SK-N-SH treated with all-trans-retinoic acid at 6 μM for 48 hours (cell line): ENCODE data around the gene PTBP2.

Experiments used
- BACH2 ChIP-seq: fragments of 250-450 bp; sonication (Bioruptor Pico); IDR thresholded peaks from 2 replicates; pipeline ENCODE4 v1.9.0; 2021; ENCODE audit warnings: mild to moderate bottlenecking, borderline replicate concordance
- CSDC2 ChIP-seq: fragments of 250-450 bp; sonication (Bioruptor Pico); IDR thresholded peaks from 2 replicates; pipeline ENCODE4 v1.5.0; 2020; ENCODE audit warnings: mild to moderate bottlenecking, moderate library complexity
- ESRRG ChIP-seq: fragments of 250-450 bp; sonication (Bioruptor Pico); IDR thresholded peaks from 2 replicates; pipeline ENCODE4 v1.6.1; 2021; ENCODE audit warnings: mild to moderate bottlenecking
- PPARA ChIP-seq: fragments of 250-450 bp; sonication (Bioruptor Pico); IDR thresholded peaks from 2 replicates; pipeline ENCODE4 v1.5.0; 2020; ENCODE audit warnings: mild to moderate bottlenecking, borderline replicate concordance
- RARB ChIP-seq: fragments of 250-450 bp; sonication (Bioruptor Pico); IDR thresholded peaks from 2 replicates; pipeline ENCODE4 v1.8.0; 2021; ENCODE audit warnings: mild to moderate bottlenecking, moderate library complexity
- TOX ChIP-seq: fragments of 250-450 bp; sonication (Bioruptor Pico); IDR thresholded peaks from 2 replicates; pipeline ENCODE4 v1.8.0; 2021; ENCODE audit warnings: mild to moderate bottlenecking, moderate library complexity, borderline replicate concordance
- ZC3H10 ChIP-seq: fragments of 250-450 bp; sonication (Bioruptor Pico); IDR thresholded peaks from 2 replicates; pipeline ENCODE4 v1.5.1; 2021; ENCODE audit warnings: mild to moderate bottlenecking, moderate library complexity
- ZFP30 ChIP-seq: fragments of 450-650 bp; formaldehyde crosslinking; IDR thresholded peaks from 2 replicates; pipeline ENCODE4 v1.5.0; 2022; ENCODE audit warnings: mild to moderate bottlenecking, moderate library complexity
- ZNF565 ChIP-seq: fragments of 450-650 bp; formaldehyde crosslinking; conservative IDR thresholded peaks from 2 replicates; pipeline ENCODE4 v1.5.0; 2020; ENCODE audit warnings: low read depth, mild to moderate bottlenecking, moderate library complexity
- ZNF8 ChIP-seq: fragments of 450-650 bp; formaldehyde crosslinking; IDR thresholded peaks from 2 replicates; pipeline ENCODE4 v1.5.0; 2020; ENCODE audit warnings: mild to moderate bottlenecking, moderate library complexity
- TF ChIP-seq, protein P1 (sequence below): fragments of 250-450 bp; sonication (Bioruptor Pico); IDR thresholded peaks from 2 replicates; pipeline ENCODE4 v1.8.0; 2020; ENCODE audit warnings: mild to moderate bottlenecking, moderate library complexity, borderline replicate concordance
- TF ChIP-seq, protein P2 (sequence below): fragments of 250-450 bp; sonication (Bioruptor Pico); IDR thresholded peaks from 2 replicates; pipeline ENCODE4 v1.8.0; 2021; ENCODE audit warnings: low read depth, mild to moderate bottlenecking, moderate library complexity, borderline replicate concordance
- TF ChIP-seq, protein P3 (sequence below): fragments of 250-450 bp; sonication (Bioruptor Pico); IDR thresholded peaks from 2 replicates; pipeline ENCODE4 v1.5.1; 2020; ENCODE audit warnings: low read depth, mild to moderate bottlenecking, moderate library complexity

PTBP2 gene

DNA sequence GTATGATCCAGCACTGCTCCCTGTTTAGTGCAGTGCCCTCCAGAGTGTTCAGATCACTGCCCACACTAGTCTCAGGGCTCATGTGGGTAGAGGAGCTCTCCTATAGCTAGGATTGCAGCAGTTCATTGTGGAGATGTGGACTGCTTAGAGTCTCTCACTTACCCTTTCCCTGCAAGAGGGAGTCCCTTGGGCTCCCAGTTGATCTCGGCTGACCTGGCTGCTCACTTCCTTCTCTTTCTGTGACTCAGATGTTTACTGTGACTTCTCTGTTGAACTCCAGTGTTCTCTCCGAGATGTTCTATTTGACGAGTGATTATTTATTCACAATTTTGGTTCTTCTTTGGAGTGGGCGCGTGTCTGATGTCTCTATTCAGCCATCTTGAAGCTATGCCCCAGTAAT is 141.9 kb downstream of the PTBP2 start (continued):
- TF ChIP-seq, protein P1, sequence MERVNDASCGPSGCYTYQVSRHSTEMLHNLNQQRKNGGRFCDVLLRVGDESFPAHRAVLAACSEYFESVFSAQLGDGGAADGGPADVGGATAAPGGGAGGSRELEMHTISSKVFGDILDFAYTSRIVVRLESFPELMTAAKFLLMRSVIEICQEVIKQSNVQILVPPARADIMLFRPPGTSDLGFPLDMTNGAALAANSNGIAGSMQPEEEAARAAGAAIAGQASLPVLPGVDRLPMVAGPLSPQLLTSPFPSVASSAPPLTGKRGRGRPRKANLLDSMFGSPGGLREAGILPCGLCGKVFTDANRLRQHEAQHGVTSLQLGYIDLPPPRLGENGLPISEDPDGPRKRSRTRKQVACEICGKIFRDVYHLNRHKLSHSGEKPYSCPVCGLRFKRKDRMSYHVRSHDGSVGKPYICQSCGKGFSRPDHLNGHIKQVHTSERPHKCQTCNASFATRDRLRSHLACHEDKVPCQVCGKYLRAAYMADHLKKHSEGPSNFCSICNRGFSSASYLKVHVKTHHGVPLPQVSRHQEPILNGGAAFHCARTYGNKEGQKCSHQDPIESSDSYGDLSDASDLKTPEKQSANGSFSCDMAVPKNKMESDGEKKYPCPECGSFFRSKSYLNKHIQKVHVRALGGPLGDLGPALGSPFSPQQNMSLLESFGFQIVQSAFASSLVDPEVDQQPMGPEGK (CRISPR knock-in tag), result no peak
- TF ChIP-seq, protein P2, sequence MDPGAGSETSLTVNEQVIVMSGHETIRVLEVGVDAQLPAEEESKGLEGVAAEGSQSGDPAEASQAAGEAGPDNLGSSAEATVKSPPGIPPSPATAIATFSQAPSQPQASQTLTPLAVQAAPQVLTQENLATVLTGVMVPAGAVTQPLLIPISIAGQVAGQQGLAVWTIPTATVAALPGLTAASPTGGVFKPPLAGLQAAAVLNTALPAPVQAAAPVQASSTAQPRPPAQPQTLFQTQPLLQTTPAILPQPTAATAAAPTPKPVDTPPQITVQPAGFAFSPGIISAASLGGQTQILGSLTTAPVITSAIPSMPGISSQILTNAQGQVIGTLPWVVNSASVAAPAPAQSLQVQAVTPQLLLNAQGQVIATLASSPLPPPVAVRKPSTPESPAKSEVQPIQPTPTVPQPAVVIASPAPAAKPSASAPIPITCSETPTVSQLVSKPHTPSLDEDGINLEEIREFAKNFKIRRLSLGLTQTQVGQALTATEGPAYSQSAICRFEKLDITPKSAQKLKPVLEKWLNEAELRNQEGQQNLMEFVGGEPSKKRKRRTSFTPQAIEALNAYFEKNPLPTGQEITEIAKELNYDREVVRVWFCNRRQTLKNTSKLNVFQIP, result no peak
- TF ChIP-seq, protein P3, sequence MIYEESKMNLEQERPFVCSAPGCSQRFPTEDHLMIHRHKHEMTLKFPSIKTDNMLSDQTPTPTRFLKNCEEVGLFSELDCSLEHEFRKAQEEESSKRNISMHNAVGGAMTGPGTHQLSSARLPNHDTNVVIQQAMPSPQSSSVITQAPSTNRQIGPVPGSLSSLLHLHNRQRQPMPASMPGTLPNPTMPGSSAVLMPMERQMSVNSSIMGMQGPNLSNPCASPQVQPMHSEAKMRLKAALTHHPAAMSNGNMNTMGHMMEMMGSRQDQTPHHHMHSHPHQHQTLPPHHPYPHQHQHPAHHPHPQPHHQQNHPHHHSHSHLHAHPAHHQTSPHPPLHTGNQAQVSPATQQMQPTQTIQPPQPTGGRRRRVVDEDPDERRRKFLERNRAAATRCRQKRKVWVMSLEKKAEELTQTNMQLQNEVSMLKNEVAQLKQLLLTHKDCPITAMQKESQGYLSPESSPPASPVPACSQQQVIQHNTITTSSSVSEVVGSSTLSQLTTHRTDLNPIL (CRISPR knock-in tag), result no peak
- TF ChIP-seq BACH2 (CRISPR knock-in tag) (no peak), RARB (CRISPR knock-in tag) (no peak), ZNF565 (CRISPR knock-in tag) (no peak), ZFP30 (CRISPR knock-in tag) (no peak), ZC3H10 (no peak), TOX (CRISPR knock-in tag) (no peak), ZNF8 (no peak), PPARA (no peak), CSDC2 (CRISPR knock-in tag) (no peak), ESRRG (CRISPR knock-in tag) (no peak)
